HepG2 (cell line): ENCODE results near the gene PIWIL4. TPM values are rescaled to one million over a fixed set of nuclear protein-coding genes. Genes with fewer than 3 reads are reported as not detected.

Experiments used
- ATAC-seq: fragments of 200-7000 bp; cut with Tn5 transposase; 3 replicates; pipeline ENCODE4 v1.9.1; 2020; ENCODE audit warnings: mild to moderate bottlenecking, moderate library complexity
- BruUV-seq: library from RNA; stranded (reverse); fragments of 400-500 nt; replicated peaks from 2 replicates; lab custom pipeline; 2021; lab: Mats Ljungman, UMichigan
- CTCF ChIA-PET: fragments of 300-600 bp; formaldehyde crosslinking; extraction: SDS; loops from one replicate; lab custom pipeline; 2021; ENCODE audit warnings: low total read pairs, inconsistent platforms, low intra/inter-chr PET ratio; lab: Yijun Ruan, JAX
- POLR2A ChIA-PET: fragments of 350-600 bp; sonication (Branson Sonifier 250); formaldehyde crosslinking; loops from one replicate; lab custom pipeline; 2020; ENCODE audit warnings: antibody characterized with exemption, inconsistent platforms; lab: Yijun Ruan, JAX
- DNase-seq: peaks from one replicate; pipeline ENCODE4 v3.0.0-alpha.2; 2015; ENCODE audit warnings: low spot score
- FAIRE-seq: peaks from 3 replicates; lab custom pipeline; 2011; peaks lifted over from hg19 to GRCh38; lab: Jason Lieb, UNC
- H2AFZ ChIP-seq: one replicate; pipeline ENCODE4 v1.6.1; 2011; ENCODE audit warnings: low read length, inconsistent platforms
- H3K27ac ChIP-seq: fragments of 300-600 bp; 3 replicates; pipeline ENCODE4 v1.8.0; 2011; ENCODE audit warnings: mixed run types, mild to moderate bottlenecking, mixed read lengths, low read length, inconsistent platforms; ENCODE audit not compliant: insufficient read depth; ENCODE audit errors: extremely low read length
- H3K27me3 ChIP-seq, 2 experiments: fragments of 200-600 bp in 1 of 2; 2 replicates in 1 of 2; 3 replicates in 1 of 2; pipeline versions ENCODE4 v1.6.0 to v1.8.0; 2011; ENCODE audit warnings: low read length in 2 of 2, mild to moderate bottlenecking in 2 of 2, moderate library complexity in 2 of 2, inconsistent platforms in 1 of 2; ENCODE audit not compliant: insufficient read depth in 2 of 2, control insufficient read depth in 1 of 2
- H3K36me3 ChIP-seq, 2 experiments: fragments of 200-600 bp in 1 of 2; replicated peaks in 1 of 2; 2 replicates in 1 of 2; 3 replicates in 1 of 2; pipeline versions ENCODE4 v1.5.1 to v1.8.0; 2011; ENCODE audit warnings: low read length in 2 of 2, inconsistent platforms in 1 of 2; ENCODE audit not compliant: insufficient read depth in 2 of 2, control insufficient read depth in 1 of 2
- H3K4me1 ChIP-seq: 2 replicates; pipeline ENCODE4 v1.5.1; 2012; ENCODE audit warnings: low read length, inconsistent platforms; ENCODE audit not compliant: insufficient read depth
- H3K4me2 ChIP-seq: 2 replicates; pipeline ENCODE4 v1.6.0; 2011; ENCODE audit warnings: low read depth, low read length, inconsistent platforms
- H3K4me3 ChIP-seq, 3 experiments: fragments of 200-600 bp in 1 of 3; sonication (generic), shearing (Covaris generic) in 1 of 3; replicated peaks in 1 of 3; 2 replicates each; pipeline ENCODE4 v1.5.1; 2011 to 2016; ENCODE audit warnings: low read length in 3 of 3, inconsistent platforms in 2 of 3, low read depth in 2 of 3, mild to moderate bottlenecking in 2 of 3, control low read depth in 1 of 3, mixed read lengths in 1 of 3; ENCODE audit not compliant: insufficient read depth in 1 of 3
- H3K79me2 ChIP-seq: one replicate; pipeline ENCODE4 v1.6.1; 2011; ENCODE audit warnings: low read length, inconsistent platforms; ENCODE audit not compliant: insufficient read depth
- H3K9ac ChIP-seq: 2 replicates; pipeline ENCODE4 v1.6.0; 2011; ENCODE audit warnings: mild to moderate bottlenecking, low read depth, low read length, inconsistent platforms; ENCODE audit not compliant: insufficient read depth
- H3K9me3 ChIP-seq: 2 replicates; pipeline ENCODE4 v1.5.1; 2012; ENCODE audit warnings: mild to moderate bottlenecking, low read length
- H4K20me1 ChIP-seq: 2 replicates; pipeline ENCODE4 v1.6.0; 2011; ENCODE audit warnings: inconsistent platforms, mild to moderate bottlenecking, low read length, moderate library complexity; ENCODE audit not compliant: insufficient read depth
- BATF2 ChIP-seq: sonication (generic); formaldehyde crosslinking; IDR thresholded peaks from 2 replicates; pipeline ENCODE4 v1.8.0; 2022; ENCODE audit warnings: mild to moderate bottlenecking, missing genetic modification reagents, moderate library complexity
- BHLHE40 ChIP-seq: IDR thresholded peaks from 2 replicates; pipeline ENCODE4 v1.6.1; 2011; ENCODE audit warnings: low read length, improper control_type of control experiment
- CTCF ChIP-seq: sonication (generic); formaldehyde crosslinking; IDR thresholded peaks from 2 replicates; pipeline ENCODE4 v1.5.0; 2020; ENCODE audit warnings: mild to moderate bottlenecking, missing genetic modification reagents, moderate library complexity
- FOSL2 ChIP-seq: sonication (generic); formaldehyde crosslinking; IDR thresholded peaks from 2 replicates; pipeline ENCODE4 v1.4.0; 2020; ENCODE audit warnings: missing genetic modification reagents
- KDM3A ChIP-seq: IDR thresholded peaks from 2 replicates; pipeline ENCODE4 v1.6.1; 2018; ENCODE audit warnings: low read depth, missing compliant biosample characterization
- KLF12 ChIP-seq: sonication (generic); formaldehyde crosslinking; IDR thresholded peaks from 2 replicates; pipeline ENCODE4 v1.4.0; 2020; ENCODE audit warnings: missing genetic modification reagents, borderline replicate concordance
- SAP130 ChIP-seq: IDR thresholded peaks from 2 replicates; pipeline ENCODE4 v1.6.1; 2016; ENCODE audit warnings: low read depth
- SMAD3 ChIP-seq: sonication (generic); formaldehyde crosslinking; IDR thresholded peaks from 2 replicates; pipeline ENCODE4 v1.4.0; 2020; ENCODE audit warnings: missing genetic modification reagents
- SRF ChIP-seq: IDR thresholded peaks from 2 replicates; pipeline ENCODE4 v1.6.1; 2011; ENCODE audit warnings: mild to moderate bottlenecking, low read depth, low read length, moderate library complexity
- STAG1 ChIP-seq: sonication (generic); formaldehyde crosslinking; IDR thresholded peaks from 2 replicates; pipeline ENCODE4 v1.4.0; 2020; ENCODE audit warnings: missing genetic modification reagents
- XRCC5 ChIP-seq: fragments of 200-400 bp; formaldehyde crosslinking; optimal IDR thresholded peaks from 2 replicates; pipeline ENCODE3; 2017; ENCODE audit warnings: mild to moderate bottlenecking, low read length
- YY1 ChIP-seq: IDR thresholded peaks from 2 replicates; pipeline ENCODE4 v1.6.1; 2011; ENCODE audit warnings: low read length, low read depth, moderate library complexity, mild to moderate bottlenecking; ENCODE audit not compliant: insufficient read depth, insufficient replicate concordance
- ZBED4 ChIP-seq: sonication (generic); formaldehyde crosslinking; IDR thresholded peaks from 2 replicates; pipeline ENCODE4 v1.4.0; 2020; ENCODE audit warnings: missing genetic modification reagents, borderline replicate concordance
- ZBTB21 ChIP-seq: sonication (generic); formaldehyde crosslinking; IDR thresholded peaks from 2 replicates; pipeline ENCODE4 v1.4.0; 2020; ENCODE audit warnings: missing genetic modification reagents
- ZNF296 ChIP-seq: sonication (generic); formaldehyde crosslinking; conservative IDR thresholded peaks from 2 replicates; pipeline ENCODE4 v1.5.0; 2020; ENCODE audit warnings: mild to moderate bottlenecking, missing genetic modification reagents
- ZNF773 ChIP-seq: sonication (generic); formaldehyde crosslinking; IDR thresholded peaks from 2 replicates; pipeline ENCODE4 v1.4.0; 2020; ENCODE audit warnings: missing genetic modification reagents, borderline replicate concordance
- ZSCAN30 ChIP-seq: sonication (generic); formaldehyde crosslinking; IDR thresholded peaks from 2 replicates; pipeline ENCODE4 v1.5.0; 2020; ENCODE audit warnings: mild to moderate bottlenecking, missing genetic modification reagents
- WGBS: methylation state at CpG from one replicate; pipeline ENCODE4 v1.1.6; 2017; ENCODE audit warnings: low lambda C conversion rate; 5-methylcytosine and 5-hydroxymethylcytosine counted together
- in situ Hi-C: cut with HindIII; loops from 2 replicates; pipeline ENCODE4 v1.10.0; 2017; ENCODE audit warnings: low pct_unique_long_range_greater_than_20kb; ENCODE audit not compliant: extremely low pct_ligation_motif_present
- intact Hi-C: fragments of 100-400 bp; cut with micrococcal nuclease; formaldehyde crosslinking; loops from one replicate; pipeline ENCODE4 v1.10.0; 2022; ENCODE audit not compliant: unreplicated experiment
- polyA plus RNA-seq, 8 experiments: library from polyadenylated mRNA; depleted of rRNA in 3 of 8; stranded (reverse) in 7 of 8; unstranded in 1 of 8; fragments of >200 nt; fragmentation: Illumina TruSeq in 4 of 8; extraction: Trizol in 4 of 8; gene quantifications; 2 replicates each; pipeline versions ENCODE4 v1.2.1 to v1.2.3, GENCODE V29; 2011 to 2016; ENCODE audit warnings: low read depth in 4 of 8, missing spikeins in 1 of 8, mixed read lengths in 1 of 8; ENCODE audit not compliant: insufficient read depth in 1 of 8
- total RNA-seq, 5 experiments: library from RNA; depleted of rRNA; stranded (reverse); fragments of >200 nt; fragmentation: Illumina TruSeq; extraction: Trizol; gene quantifications; 2 replicates each; pipeline ENCODE4 v1.2.3, GENCODE V29; 2016; ENCODE audit warnings: low read depth in 1 of 5

PIWIL4 gene
- total and polyA plus RNA-seq, 2 of the 13 experiments (the other 11 are each of a cell fraction or from before 2014, with no cell fraction given), result 0.08 TPM; not detected in 1

GRCh38 chr11:94602430-94603372 lies 35.5 kb downstream of the PIWIL4 start:
- Histone ChIP-seq H3K4me1 (peaks cover 8% of the 10 kb centered on the region), H3K4me3 (no peak overlapping the region), H4K20me1 (no peaks in the 10 kb centered on the region), H3K4me2 (0 out of 2 replicates have a peak overlapping the region, but pooled peaks have one; percentile 15), H2AFZ (no peak overlapping the region), H3K27me3 (no peaks in the 10 kb centered on the region; a peak in 1 of 5 replicates), H3K27ac (no peak overlapping the region), H3K36me3 (no peaks in the 10 kb centered on the region), H3K9ac (no peak overlapping the region), H3K9me3 (no peaks in the 10 kb centered on the region), H3K79me2 (no peaks in the 10 kb centered on the region)
- in situ Hi-C loops (loop anchor here (25.0 kb wide), 1 partner anchor 535 kb away; no protein-coding TSS in a partner anchor), intact Hi-C loops (loop anchor here (1.0 to 10.0 kb wide), 3 partner anchors 83 to 678 kb away; no protein-coding TSS in a partner anchor)
- FAIRE-seq (peak; percentile 90), ATAC-seq (peak; percentile 100), DNase-seq (peak; percentile 66)
- CTCF ChIA-PET, result interaction anchor here (0.9 to 2.1 kb wide), 4 partner anchors 81 to 707 kb away, joined by 3 to 11 read pairs (median 8); no protein-coding TSS in a partner anchor
- WGBS, result under 1% methylated on average over 6 of the region's 8 CpGs
- POLR2A ChIA-PET, result no interaction called here
- BruUV-seq, result no TSS peak
- TF ChIP-seq BHLHE40 (0 out of 2 replicates have a peak, but pooled peaks have one; percentile 48), ZSCAN30 (CRISPR knock-in tag) (no peak), SMAD3 (CRISPR knock-in tag) (no peak), ZBTB21 (CRISPR knock-in tag) (peak; percentile 73), SRF (no peak), BATF2 (CRISPR knock-in tag) (no peak), ZNF773 (CRISPR knock-in tag) (no peak), KLF12 (no peak), XRCC5 (peak; percentile 71), CTCF (CRISPR knock-in tag) (peak; percentile 73), KDM3A (CRISPR knock-in tag) (no peak), FOSL2 (peak; percentile 49), ZNF296 (CRISPR knock-in tag) (no peak), YY1 (no peak), STAG1 (peak; percentile 64), SAP130 (peak; percentile 22; the same call in 1 of the 2 replicates), ZBED4 (CRISPR knock-in tag) (no peak)
